Skin epidermis (tissue), 12 donors: ENCODE data around the gene SPDYE1.
A peak's percentile ranks its signal among the peaks of the same experiment; 100 is the strongest.
"Not testable (repeated sequence)": the region's sequence is repeated elsewhere in the genome, so short reads cannot be mapped to it uniquely, and the experiment has no call there.

ENCODE experiments used
- H3K27ac ChIP-seq, 21 experiments: fragments of 200-600 bp; sonication (generic) in 11 of 21; one replicate each; pipeline ENCODE4 v1.5.0; 2020; ENCODE audit warnings: mild to moderate bottlenecking in 3 of 21, inconsistent platforms in 2 of 21, moderate library complexity in 2 of 21
- H3K4me3 ChIP-seq, 7 experiments: fragments of 200-600 bp; sonication (generic) in 2 of 7; one replicate each; pipeline ENCODE4 v1.5.0; 2020; ENCODE audit warnings: inconsistent platforms in 2 of 7, mild to moderate bottlenecking in 2 of 7, moderate library complexity in 1 of 7

Gene SPDYE1

DNA sequence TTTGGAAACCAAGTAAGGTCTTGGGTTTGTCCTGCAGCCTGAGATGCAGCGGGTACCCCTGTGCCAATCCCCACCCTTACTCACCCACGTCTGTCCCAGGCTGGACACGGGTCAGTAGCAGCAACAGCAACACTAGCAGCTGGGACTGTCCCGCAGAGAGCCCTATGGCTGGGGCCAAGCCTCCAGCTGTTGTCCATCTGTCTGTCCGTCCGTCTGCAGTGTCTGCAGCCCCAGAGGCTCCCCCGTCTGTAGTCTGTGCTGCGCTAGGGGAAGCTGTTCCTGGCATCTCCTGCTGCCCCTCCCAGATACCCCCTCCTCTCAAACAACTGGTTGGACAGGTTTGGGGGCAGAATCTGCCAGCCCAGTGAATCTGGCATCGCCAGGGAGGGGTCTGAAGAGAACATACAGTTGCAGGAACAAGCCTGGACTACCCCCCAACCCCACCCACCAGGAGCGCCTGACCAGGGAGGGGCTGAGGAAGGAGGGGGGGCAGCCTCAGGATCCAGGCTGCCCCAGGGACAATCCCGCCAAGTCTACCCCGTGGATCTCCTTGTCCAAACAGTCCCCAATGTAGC lies 7.6 kb upstream of the SPDYE1 start:
- H3K4me3 ChIP-seq, result not testable (repeated sequence)
- peak overlapping the region in 1 of 21 experiments; percentile 17 for H3K27ac ChIP-seq

GRCh38 chr7:43990829-43991228 lies 6.9 kb upstream of the SPDYE1 start:
- not testable (repeated sequence) for H3K27ac ChIP-seq, H3K4me3 ChIP-seq

DNA sequence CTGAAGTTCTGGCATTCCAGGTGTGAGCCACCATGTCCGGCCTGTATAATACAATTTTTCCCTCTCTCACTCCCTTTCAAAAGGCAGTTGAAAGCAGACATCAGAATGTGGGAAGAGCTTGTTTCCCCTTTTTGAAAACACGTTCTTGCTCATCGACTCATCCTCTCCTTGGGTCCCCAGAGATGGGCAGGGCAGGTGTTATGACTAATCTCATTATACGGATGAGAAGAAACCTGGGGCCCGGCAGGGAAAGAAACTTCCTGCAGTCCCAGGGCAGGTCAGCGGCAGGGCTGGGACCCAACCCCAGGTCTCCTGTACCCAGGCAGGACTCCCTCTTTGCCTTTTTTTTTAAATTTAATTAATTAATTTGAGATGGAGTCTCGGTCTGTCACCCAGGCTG lies 4.8 kb upstream of the SPDYE1 start:
- peak overlapping the region in 1 of 21 experiments; percentile 13 for H3K27ac ChIP-seq
- not testable (repeated sequence) for H3K4me3 ChIP-seq

GRCh38 chr7:43994681-43995080 lies 3.0 kb upstream of the SPDYE1 start:
- not testable (repeated sequence) for H3K4me3 ChIP-seq, H3K27ac ChIP-seq

DNA sequence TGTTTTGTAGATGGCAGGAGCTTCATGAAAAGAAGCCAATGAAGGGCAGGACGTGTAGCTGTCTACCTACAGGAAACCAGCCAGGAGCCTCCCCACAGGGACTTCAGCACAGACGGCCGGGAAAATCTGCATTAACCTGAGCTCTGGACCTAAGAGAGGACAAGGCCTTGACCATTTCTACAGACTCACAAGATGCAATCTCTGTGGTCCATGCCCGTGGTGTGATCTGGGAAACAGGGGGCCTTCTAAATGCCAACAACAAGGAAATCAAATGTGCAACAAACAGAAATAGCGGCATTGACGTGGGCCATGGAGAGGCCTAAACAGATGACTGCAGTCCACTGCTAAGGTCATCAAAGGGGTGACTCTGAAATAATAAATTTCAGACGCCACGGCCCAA lies 14.4 kb downstream of the SPDYE1 start:
- H3K4me3 ChIP-seq, result not testable (repeated sequence)

GRCh38 chr7:44015090-44015489 lies 17.4 kb downstream of the SPDYE1 start:
- not testable (repeated sequence) for H3K27ac ChIP-seq, H3K4me3 ChIP-seq

More for the DNA sequence above, 14.4 kb downstream of the SPDYE1 start:
- not testable (repeated sequence) for H3K27ac ChIP-seq

GRCh38 chr7:44018857-44019807 lies 21.4 kb downstream of the SPDYE1 start:
- peak overlapping the region in 20 of 21 experiments; percentile 45 to 90 (median 84) for H3K27ac ChIP-seq
- H3K4me3 ChIP-seq, result peak overlapping the region; percentile 68 to 91 (median 82)

DNA sequence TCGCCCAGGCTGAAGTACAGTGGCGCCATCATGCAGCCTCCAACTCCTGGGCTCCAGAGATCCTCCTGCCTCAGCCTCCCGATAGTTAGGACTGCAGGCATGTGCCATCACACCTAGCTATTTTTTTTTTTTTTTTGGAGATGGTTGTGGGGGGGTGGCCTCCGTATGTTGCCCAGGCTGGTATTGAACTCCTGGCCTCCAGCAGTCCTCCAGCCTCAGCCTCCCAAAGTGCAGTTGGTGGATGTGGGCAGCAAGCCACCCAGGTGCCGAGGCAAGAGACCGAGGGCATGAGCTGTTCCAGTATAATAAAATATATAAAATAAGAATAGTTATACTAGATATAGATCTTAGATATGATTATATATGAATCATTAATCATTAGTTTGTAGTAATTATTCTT lies 22.1 kb downstream of the SPDYE1 start:
- not testable (repeated sequence) for H3K4me3 ChIP-seq
- H3K27ac ChIP-seq, result peak overlapping the region in 7 of 21 experiments; percentile 13 to 89 (median 78)

GRCh38 chr7:44022069-44022468 lies 24.4 kb downstream of the SPDYE1 start:
- not testable (repeated sequence) for H3K4me3 ChIP-seq, H3K27ac ChIP-seq

DNA sequence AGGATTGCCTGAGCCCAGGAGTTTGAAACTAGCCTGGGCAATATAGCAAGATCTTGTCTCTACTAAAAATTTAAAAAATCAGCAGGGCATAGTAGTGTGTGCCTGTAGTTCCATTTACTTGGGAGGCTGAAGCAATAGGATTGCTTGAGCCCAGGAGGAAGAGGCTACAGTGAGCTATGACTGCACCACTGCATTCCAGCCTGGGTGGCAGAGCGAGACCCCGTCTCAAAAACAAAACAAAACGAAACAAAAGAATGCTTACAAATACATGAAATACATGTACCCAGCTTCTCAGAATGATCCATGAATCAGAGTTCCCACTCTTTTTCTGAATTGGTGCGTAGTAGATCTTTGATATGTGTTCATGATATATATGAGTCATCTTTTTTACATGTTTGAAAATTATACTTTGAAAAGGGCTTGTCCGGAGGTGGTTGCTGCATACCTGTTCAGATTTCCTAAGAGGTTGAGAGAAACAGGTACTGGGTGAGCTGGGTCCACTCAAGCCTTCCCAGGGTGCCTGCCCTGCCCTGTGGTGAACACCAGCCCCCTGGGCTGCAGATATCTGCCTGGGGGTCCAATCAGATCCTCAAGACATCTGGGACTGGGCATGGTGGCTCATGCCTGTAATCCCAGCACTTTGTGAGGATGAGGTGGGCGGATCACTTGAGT lies 25.2 kb downstream of the SPDYE1 start:
- H3K27ac ChIP-seq, result peak overlapping the region in 1 of 21 experiments; percentile 25

DNA sequence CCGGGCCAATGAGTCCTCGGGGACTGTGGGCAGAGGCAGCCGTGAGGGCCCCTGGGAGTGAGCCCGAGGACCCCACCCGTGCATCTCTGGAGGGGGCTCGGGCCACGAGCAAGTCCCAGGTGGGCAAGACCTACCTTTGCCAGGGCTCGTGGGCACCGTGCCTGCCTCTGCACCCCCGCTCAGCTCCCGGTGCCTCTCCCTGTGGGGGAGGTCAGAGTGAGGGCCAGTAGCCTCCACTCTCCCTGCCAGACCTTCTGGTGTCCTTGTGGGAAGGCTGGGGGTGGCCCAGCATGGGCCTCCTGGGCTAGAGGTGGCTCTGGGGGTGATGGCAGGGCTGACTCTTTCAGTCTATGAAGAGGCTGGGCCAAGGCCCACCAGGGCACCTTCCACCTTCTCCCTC lies 31.7 kb downstream of the SPDYE1 start:
- not testable (repeated sequence) for H3K27ac ChIP-seq, H3K4me3 ChIP-seq

More for the DNA sequence above, 25.2 kb downstream of the SPDYE1 start:
- H3K4me3 ChIP-seq, result not testable (repeated sequence)

DNA sequence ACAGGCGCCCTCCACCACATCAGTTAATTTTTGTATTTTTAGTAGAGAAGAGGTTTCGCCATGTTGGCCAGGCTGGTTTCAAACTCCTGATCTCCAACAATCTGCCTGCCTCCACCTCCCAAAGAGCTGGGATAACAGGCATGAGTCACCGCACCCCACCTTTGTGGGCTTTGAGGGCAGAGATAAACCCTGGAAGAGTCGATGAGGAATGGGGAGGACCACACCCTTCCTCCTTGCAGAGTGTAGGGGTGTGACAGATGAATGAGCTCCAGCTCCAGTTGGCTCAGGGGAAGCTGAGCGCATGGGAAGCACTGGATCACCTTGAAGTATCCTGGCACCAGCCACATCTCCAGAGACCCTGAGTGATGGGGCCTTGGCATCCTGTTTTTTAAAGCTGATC lies 32.3 kb downstream of the SPDYE1 start:
- H3K4me3 ChIP-seq, result not testable (repeated sequence)

GRCh38 chr7:44031319-44031718 lies 33.6 kb downstream of the SPDYE1 start:
- not testable (repeated sequence) for H3K4me3 ChIP-seq, H3K27ac ChIP-seq

More for the DNA sequence above, 32.3 kb downstream of the SPDYE1 start:
- not testable (repeated sequence) for H3K27ac ChIP-seq

GRCh38 chr7:44032031-44032430 lies 34.3 kb downstream of the SPDYE1 start:
- not testable (repeated sequence) for H3K4me3 ChIP-seq, H3K27ac ChIP-seq

GRCh38 chr7:44033971-44034844 lies 36.5 kb downstream of the SPDYE1 start:
- not testable (repeated sequence) for H3K27ac ChIP-seq, H3K4me3 ChIP-seq

- H3K27ac ChIP-seq, result not testable (repeated sequence)
These were observed 38.7 kb downstream of the SPDYE1 start for GRCh38 chr7:44036364-44036763.

GRCh38 chr7:44037951-44038350 lies 40.3 kb downstream of the SPDYE1 start:
- not testable (repeated sequence) for H3K27ac ChIP-seq, H3K4me3 ChIP-seq

More at GRCh38 chr7:44036364-44036763, 38.7 kb downstream of the SPDYE1 start:
- H3K4me3 ChIP-seq, result not testable (repeated sequence)

- H3K4me3 ChIP-seq, H3K27ac ChIP-seq: not testable (repeated sequence)
These were observed 40.9 kb downstream of the SPDYE1 start for GRCh38 chr7:44038553-44038952.

DNA sequence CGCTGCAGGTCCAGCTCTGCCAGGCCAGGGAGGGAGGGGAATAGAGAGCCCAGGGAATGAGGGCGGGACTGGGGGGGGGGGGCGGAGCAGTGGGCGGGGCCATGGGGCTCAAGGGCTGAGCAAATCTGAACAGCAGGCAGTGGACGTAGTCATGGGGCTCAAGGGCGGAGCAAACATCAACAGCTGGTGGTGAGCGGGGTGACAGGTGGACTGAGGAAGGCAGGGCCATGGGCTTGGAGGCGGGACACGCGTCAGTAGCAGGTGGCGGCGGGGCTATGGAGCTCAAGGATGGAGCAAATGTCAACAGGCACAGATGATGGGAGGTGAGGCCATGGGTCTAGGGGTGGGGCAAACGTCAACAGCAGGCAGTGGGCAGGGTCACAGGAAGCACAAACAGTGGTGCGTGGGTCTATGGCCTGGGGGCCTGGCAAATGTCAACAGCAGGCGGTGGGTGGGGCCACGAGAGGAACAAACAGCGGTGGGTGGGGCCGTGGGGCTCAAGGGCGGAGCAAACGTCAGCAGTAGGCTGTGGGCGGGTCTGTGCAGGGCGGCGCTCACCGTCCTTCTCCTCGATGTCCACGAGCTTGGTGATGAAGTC lies 41.4 kb downstream of the SPDYE1 start:
- H3K27ac ChIP-seq, result peak overlapping the region in 2 of 21 experiments; percentile 11 to 53

More for the DNA sequence above, 41.4 kb downstream of the SPDYE1 start:
- H3K4me3 ChIP-seq, result peak overlapping the region in 2 of 7 experiments; percentile 12
